NCI-H774 (cell line): ENCODE data around the gene TWNK.

ENCODE experiments used
- DNase-seq: peaks from one replicate; lab custom pipeline; 2025; lab: John Stamatoyannopoulos, UW

Gene TWNK

DNA sequence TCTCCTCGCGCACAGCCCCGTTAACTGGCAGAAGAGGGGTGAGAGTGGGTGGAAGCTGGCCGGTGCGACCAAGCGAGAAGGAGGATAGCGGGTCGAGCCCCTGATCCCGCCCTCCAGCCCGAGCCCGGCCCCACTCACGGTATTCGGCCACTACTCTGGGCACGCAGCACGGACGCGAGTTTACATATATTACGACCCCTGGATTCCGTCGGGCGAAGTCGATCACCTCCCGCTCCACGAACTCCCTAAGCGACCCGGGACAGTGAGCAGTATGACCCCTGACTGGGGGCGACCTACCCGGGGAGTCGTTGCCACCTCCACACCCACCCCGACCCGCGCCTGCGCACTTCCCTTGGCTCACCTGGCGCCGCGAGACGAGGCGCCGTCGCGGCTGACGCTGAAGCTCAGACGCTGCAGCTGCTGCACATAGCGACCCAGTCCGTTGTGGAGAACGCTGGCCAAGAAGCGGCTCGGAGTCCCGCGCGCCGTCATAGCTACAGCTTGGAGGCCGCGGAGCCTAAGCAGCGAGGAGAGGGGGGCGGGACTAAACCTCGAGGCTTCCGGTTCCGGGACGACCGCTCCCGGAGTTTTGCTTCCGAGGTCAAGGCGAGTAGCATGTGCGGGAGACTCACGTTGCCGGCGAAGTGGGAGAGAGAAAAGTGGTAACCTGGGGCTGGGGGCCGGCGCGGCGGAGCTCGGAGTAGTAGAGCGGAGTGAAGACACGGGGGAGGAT is at the start of gene TWNK, which contains the start of gene MRPL43:
Gene TWNK (plus strand): TSS at position 592 of the 733 bp plus-strand sequence. CDS start 668 bp downstream, outside the sequence.
Gene MRPL43 (minus strand): TSS at position 546 of the 733 bp plus-strand sequence. CDS start 54 bp downstream, at position 492.
- peak; percentile 37 for DNase-seq

DNA sequence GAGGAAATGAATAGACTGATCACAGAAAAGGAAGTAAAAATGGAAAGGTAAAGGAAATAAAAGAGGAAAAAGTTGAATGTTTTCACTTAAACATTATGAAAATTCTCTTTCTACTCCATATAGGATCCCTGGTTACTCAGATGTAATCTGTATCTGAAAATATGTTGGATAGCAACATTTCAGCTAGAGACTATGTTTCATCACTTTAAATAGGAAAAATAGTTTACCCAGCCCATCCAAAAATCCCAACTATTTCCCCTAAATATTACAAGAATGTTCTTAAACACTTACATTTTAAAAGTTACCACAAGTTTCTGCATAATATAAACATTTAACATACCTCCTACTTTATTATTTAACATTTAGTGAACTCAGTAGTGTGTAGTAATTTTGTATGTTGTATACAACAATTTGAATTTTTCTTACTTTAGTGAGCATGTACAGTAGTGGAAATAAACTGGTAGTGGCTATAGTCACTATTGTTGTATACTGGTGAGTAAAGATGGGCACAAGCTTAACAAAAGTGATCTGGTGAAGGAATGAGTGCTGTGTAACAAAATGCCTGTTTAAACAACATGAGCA is 47.5 kb upstream of the TWNK start:
- no peak for DNase-seq

DNA sequence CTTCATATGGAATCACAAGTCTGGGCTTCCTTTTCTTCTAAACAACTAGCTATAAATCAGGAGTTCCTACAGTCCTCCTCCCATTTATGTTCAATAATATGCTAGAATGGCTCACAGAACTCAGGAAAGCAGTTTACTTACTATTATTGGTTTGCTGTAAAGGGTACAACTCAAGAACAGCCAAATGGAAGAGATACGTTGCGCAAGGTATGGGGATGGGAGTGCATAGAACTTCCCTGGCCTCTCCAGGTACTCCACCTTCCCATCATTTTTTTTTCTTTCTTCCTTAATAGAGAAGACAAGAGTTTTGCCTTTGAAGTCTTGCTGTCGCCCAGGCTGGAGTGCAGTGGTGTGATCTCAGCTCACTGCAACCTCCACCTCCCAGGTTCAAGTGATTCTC is 45.1 kb upstream of the TWNK start:
- no peak for DNase-seq

DNA sequence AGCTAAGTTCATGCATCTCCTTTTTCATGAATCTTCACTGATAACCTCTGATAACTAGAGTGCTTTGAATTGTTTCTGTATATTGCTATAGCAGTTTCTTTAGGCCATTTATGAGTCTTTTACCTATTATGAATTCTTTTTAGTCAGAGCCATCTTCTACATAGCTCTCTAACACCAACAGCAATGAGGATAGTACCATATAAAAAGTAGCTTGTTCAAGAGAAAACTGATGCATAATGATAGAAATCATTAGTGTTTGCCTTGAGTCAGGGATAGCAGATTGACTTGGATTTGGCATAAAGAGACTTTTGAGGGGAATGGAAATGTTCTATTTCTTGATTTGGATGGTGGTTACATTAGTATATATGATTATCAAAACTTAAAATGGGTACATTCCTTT is 43.8 kb upstream of the TWNK start:
- no peak for DNase-seq

DNA sequence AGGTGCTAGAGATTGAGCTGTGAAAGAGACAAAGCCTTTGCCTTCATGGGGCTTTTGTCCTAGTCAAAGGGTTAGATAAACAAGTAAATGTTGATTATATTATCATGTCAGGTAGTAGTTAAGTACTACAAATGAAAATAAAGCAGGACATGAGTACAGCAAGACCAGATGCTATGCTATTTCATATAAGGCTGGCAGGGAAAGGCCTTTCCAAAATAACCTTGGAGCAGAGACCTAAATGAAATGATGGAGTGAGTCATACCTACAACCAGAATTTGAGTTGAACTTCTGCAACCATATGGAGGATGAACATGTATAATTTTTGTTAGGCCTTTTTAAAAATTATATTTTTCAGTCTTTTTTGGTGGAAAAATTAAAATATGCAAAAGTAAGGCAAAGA is 41.6 kb upstream of the TWNK start:
- DNase-seq: no peak

DNA sequence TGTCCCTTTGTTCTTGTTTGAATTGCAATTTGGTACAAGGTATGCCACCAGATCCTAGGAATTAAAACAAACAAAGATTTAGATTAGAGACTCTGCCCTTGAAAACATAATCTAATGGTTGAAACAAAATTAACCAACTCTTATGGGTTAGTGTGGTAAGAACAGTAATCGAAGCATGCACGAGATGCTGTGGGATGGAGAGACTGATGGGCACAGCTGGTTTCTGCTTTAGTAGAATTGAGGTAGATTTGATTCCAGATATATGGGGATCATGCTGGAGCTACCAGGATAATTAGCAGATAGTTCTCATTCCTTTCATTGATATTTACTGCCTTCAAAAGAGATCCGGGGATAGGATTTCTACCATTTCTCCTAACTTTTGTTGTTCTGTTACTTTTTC is 38.4 kb upstream of the TWNK start:
- no peak for DNase-seq

DNA sequence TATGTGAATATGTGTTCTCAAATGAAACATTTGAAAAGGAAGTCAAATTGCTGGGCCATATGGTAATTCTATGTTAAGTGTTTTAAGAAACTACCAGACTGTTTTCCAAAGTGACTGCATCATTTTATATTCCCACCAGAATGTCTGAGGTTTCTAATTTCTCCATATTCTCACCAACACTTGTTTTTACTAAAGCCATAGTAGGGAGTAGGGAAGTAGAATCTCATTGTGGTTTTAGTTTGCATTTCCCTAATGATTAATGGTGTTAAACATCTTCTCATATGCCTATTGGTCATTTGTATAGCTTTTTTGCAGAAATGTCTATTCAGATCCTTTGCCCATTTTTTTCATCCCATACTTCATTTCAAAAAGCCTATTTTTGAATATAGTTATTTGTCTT is 27.1 kb upstream of the TWNK start:
- no peak for DNase-seq

DNA sequence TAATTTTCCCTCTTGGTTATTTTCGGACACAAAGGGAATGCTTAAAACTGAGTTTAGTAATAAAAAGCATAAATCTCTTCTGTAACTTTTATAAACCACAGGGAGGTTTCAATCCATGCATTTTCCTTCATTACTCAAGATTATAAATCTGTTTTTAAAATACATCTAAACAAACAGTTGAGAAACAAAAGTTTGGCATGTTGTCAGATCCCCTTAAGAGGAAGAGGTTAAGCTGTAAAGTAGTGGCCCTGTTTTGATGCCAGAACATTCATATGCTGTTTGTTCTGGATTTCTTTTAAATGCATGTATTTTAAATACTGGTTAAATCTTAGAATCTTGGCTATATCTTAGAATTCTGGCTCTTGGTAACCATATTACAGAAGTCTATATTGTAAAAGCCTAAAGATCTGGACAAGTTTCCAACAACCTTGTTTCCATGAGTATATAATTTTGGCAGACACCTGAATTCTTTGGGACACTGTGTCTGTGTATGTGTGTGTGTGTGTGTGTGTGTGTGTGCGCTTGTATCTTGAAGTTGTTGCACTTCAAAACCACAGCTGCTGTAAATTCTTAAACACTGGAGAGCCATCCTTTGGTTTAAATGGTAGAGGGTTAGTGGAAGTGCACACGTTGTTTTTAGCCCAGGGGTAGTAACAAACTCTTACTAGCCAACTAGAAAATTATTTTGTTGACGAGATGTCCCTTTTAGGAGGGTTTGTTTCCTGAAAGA is 24.8 kb upstream of the TWNK start:
- DNase-seq: no peak

DNA sequence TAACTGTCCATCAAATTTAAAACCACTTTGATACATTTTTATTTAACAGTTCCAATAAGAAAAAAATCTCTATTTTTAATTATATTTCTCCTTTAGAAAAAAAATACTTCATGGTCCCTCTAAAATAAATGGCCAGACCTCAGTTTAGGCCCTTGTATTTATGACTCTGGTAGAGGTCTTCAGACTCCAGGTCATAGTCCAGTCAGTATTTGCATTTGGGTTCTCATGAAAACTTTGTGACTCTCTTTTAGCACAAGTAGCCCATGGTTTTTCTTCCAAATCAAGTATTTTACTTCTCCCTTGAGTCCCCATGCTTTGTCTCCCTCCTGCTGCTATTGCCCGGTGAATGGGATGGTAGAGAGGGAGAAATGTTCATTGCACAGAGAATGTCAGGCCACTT is 23.5 kb upstream of the TWNK start:
- no peak for DNase-seq

DNA sequence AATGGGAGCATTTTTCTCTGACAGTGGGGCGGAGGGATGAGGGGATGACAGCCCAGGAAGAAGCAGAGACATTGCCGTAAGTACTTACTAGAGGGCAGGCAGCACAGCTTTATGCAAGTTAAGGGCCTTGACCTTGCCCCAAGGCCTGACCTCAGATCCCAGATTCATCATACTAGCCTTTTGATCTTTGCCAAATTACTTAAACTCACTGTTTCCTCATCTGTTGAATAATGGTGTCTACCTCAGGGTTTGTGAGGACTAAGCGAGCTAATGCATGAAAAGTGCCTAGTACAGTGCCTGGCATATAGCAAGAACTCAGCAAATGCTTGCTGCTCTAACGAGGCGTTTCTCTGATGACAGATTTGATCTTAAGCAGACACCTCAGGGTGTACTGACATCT is 21.5 kb upstream of the TWNK start:
- DNase-seq: no peak

DNA sequence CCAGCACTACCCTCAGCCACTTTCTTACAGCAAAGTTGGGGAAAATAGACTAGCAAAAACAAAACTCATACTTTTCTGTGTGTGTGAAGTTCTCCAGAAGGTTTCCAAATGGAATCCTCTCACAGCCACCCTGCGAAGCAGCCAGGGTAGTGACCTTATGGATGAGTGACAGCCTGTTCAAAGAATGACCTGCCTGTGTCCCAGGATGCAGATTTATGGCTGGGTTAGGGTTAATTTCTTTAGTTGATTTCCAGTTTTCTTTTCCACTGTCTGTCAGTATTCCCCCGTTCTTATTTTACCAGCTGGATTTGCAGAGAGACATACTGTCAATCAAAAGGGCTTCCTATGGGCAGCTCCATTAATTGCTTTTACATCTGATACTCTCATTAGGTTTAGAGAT is 20.5 kb upstream of the TWNK start:
- no peak for DNase-seq

DNA sequence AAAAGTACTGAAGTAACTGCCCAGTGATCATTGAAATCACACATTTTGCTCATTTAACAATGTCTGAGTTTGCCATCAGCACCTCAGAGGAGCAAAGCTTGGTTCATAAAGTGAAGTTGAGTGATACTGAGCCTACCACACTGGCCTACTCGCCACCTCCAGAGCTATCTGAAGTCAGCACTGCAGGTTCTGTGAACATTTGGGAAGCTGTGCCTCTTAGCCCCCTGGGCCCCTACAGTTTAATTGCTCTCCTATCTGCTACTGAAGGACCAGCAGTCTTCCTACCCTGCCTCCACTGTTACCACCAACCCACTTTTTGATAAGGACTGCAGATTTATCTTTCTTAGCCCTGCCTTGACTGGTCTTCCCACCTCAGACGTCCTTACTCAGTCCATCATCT is 20.0 kb upstream of the TWNK start:
- DNase-seq: no peak

DNA sequence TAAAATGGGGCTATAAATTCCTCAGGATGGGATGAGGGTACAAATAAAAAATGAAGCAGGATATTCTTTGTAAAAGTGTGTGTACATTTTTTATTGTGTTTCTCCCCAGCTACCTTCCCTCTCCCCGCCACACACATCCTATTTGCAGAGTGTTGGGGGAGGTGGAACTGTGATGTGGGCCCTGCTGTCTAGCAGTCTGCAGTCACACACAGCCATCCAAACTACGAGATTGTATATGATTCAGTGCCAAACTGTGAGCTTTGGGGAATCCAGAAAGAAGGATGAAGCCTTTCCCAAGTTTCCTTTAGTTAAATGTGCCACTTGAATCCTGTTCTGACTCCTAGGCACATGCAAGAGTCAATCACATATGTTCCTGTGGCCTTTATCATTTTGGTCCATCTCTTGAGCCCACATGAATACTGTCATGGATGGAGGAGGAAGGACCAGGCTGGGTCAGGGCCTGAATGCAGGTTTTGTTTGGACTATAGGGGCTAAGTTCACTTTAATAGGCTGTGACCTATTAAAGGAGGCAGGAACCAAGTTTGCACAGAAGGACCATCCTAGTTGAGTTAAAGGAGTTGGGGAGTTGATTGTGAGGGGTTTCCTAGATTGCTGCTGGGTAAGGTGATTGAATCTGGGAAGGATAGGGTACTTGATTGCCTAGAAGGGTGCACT is 19.1 kb upstream of the TWNK start:
- DNase-seq: no peak

DNA sequence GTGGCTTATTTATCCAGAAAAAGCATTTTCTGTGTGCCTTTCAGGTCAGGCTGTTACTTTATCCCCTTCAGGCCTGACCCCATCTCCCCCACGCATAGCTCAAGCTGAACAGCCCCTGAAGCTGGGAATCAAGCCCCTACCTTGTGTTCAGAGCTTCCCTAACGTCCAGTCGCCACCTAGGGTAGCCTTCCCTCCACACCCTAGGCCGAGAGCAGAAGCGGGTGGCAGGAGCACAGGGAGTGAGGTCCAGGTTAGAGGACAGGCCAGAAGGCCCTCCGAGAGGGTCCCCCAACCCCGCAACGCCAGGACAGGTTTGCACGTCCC is 18.5 kb upstream of the TWNK start:
- DNase-seq: no peak

DNA sequence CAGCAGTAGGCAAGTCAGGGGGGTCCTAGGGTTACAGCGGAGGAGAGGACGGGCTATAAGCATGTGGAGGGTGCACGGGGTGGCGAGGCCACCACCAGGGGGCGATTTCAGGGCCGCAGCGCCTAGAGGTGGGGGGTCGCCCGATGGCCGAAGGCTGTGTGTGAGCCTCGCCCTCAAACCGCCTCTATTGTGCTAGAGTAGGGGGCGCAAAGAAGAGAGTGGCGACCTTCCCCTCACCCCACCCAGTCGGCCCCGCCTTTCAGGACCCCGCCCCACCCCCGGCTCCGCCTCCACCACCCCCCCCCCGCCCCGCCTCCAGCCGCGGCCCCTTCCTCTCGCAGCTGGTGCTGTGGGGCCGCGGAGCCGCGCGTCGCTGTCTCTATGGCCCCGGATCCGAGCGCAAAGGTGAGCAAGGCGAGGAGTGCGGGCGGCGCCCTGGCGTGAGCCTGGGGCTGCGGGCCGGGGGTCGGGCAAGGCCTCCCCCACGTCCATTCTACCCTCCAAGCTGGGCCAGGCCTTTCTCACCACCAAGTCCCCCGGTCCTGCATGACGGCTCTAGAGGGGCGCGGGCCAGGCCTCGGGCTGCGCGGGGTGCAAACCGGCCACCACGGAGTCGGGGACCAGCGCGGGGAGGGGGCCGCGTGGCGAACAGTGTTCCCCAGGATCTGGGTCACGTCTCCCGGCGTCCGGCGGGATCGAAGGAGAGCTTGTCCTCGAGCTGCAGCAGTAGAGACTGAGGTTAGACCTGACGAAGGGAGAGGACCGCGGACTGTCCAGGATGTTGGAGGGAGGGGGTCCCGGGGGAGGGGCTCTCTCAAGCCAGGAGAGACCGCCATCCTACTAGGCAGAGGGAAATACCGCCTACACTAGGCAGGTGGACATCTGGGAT is 17.9 kb upstream of the TWNK start, which contains the start of gene SEMA4G:
Gene SEMA4G (plus strand): TSS at position 318 of the 889 bp plus-strand sequence. CDS start 3,409 bp downstream, outside the sequence.
- DNase-seq: no peak

DNA sequence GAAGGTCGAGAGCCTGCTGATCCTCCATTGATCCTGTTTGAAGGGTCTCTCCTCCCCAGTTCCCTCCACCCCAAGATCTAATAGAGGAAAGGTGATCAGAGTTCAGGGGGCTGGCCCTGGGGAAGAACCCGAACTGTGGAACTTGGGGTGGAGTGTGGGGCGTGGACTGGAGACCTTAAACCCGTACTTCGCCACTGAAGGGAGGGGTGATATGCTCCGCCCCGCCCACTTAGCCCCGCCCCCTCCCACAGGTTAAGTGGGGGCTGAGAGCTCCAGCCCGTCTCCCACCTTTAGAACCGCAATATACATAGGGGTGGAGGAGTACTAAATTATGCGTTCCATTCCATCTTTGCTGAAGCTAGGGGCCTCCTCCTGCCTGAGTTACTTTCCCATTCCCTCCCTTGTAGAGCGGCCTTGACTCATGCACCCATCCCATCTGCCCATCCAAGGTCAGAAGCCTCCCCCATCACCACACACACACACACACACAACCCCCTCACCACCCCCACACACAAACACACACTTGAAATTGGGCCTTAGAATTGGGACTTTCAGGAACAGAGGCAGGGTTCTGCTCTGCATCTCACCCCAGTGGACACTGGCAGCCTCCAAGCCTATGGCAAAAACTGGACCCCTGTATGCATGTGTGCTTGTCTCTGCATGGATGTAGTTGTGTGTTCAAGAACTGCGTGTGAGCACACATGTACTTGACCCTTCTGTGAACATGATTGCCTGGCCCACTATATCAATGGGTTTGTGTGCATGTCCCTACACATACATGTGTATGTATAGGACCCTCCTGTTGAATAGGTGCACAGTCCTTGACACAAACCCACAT is 17.0 kb upstream of the TWNK start:
- DNase-seq: no peak

DNA sequence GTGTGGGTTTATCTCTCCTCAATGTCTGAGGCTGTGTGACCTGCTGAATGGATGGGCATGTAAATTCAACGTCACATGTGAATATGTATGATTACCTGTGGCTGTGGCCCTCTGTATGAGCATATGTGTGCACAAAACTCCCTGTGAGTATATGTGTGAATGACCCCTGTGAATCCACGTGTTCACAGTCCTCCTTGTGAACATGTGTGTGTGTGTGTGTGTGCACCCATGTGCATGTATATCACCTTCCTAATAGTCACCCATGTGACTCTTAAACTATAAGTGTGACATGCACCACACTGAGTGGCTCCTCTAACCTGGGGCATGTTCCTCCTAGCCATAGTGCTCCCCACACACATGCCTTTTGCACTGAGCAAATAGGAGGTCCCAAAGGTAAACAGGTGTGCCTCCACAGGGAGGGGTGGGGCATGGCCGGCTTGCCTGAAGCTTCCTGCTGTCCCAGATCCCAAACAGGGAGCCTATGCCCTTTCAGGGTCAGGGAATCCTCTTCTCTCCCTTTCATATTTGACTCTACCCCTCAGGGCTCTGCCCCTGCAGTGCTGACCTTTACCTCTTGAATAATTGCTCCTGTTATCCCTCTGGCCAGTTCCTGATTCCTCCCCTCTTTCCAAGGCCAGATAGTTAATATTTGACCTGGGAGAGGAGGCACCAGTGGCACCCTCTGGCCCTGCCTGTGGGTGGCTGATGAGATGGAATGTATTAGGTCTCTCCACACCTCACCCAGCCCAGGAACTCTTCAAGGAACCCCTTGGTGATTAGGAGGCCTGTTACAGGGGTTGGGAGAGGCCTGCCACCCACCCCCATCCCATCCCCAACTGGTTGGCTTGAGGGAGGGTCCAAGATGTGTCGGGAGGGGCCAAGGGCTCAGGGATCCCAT is 16.2 kb upstream of the TWNK start:
- no peak for DNase-seq

DNA sequence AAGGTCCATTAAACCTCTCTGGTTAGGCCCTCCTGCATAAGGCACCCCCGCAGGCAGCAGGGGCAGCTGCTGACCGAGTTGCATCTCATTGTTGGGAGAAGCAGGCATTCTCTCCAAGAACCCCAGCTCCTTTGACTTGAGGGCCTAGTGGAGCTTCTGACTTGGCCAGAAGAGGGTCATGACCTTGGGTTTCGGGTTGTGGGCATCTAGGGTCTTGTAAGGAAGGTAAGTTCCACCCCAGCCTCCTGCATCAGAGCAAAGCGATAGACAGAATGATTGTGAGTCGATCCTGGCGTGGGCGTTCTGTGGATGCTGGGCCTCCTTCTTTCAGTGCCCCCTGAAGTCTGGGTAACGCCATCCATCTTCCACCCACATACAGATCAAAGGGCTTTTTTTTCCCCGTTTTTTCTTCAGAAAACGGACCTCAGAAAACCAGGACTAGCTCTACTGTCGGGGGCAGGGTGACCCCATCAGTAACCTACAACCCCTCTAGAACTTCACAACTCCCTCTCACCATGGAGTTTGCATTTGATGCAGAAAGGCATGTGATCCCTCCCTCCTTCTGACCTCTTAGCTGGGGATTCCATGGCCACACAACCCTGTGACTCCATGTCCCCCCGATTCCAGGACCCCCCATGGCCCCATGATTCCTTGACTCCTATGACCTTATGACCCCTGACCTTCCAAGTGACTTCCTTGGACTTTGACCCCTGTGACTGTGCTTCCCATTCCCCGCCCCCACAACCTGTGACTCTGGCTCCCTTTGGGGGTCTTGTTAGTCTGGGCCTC is 15.0 kb upstream of the TWNK start:
- DNase-seq: no peak
